ENCODE measurements around the gene STAC3.

The STAC3 gene

DNA sequence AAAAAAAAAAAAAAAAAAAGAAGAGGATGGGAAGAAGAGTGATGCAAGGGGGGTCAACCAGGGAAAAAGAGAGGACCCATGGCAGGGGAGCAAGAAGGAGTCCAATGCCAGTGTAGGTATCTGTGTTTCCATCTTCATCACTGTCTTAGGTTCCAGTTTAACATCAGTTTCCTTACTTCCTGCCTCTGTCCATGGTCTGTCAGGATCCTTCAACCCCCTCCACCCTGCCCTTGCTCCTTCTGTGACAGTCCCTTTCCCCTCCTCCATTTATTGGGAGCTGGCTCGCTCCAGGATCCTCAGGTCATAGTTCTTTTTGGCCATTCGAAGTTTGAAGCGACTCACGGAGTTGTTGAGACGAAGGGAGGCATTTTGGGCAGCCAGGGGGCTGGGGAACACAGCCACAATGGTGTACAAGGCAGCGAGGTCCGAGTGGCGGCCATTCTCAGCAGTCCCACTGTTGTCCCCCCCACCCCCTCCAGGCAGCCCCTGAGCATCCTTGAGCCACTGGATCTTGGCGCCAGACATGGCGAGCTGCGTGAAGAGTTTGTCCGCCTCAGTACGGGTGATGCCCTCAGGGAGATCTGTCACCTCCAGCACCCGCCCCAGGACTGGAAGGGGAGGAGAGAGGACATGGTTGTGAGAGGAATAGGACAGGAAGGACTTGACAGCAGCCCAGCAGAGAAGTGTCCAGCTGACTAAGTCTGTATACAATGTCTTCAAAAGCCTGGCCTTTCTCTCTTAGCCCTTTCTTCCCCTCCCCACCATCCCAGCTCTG is 3.7 kb upstream of the STAC3 start:
- no peak for FAIRE-seq

DNA sequence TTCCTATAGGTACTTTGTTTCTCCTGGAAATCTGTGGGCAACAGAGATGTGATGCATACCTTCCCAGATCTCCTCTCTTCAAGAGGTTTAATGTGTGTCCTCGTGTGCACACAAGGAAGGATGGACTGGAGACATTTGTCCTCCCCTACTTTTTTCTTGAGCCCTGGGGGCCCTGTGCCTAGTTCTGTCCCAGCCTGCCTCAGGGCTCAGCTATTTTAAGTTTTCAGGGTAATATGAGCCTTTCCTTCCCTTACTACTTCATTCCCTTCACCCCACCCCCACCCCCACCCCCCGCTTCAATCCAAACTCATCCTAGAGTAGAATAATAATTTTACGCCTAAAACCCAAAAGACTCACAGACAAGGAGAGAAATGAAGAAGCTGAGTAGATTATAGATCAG is 446 bp downstream of the STAC3 start:
- no peak for FAIRE-seq

GRCh38 chr12:57248934-57249742 is 1.8 kb downstream of the STAC3 start:
- no peak for FAIRE-seq

- FAIRE-seq: no peak
These were observed 3.9 kb downstream of the STAC3 start for GRCh38 chr12:57247041-57247440.

- no peak for FAIRE-seq
These were observed 6.7 kb downstream of the STAC3 start for GRCh38 chr12:57244312-57244696.

DNA sequence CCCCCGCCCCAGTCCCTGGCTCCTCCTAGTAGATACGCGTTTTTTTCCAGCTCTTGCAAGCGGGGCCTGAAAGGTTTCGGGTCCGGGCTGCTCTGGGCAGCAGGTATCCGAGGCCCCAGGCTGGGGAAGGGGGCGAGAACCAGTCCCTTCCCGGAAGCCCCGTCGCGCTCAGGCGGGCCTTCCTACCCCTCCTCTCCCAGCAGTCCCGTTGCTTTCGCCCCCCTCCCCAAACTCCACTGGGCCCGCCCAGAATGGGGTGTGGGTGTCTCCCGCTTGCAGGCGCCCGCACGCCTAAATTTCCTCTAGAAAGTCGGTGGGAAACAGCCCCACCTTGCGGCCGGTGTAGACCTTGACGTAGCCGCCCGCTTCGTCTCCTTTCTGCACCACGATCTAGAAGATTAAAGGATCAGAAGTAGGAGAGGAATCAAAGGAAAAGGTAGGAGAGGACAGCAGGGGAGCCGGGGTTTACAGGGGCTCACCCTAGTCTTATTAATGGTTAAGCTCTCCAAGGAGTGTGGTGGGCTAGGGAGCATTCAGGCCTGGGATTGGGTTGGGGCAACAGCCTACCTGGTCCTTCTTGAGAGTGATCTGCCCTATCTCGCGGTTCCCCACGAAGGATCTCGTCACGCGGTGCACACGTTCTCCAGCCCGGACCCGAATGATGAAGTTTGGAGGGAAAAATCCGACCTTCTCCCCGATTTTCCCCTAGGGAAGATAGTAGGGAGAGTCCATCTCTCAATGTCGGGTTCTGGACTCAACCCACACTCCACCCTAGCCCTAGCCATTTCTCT is 7.3 kb downstream of the STAC3 start:
- no peak for FAIRE-seq

GRCh38 chr12:57242691-57243454 is 8.1 kb downstream of the STAC3 start:
- FAIRE-seq: no peak

DNA sequence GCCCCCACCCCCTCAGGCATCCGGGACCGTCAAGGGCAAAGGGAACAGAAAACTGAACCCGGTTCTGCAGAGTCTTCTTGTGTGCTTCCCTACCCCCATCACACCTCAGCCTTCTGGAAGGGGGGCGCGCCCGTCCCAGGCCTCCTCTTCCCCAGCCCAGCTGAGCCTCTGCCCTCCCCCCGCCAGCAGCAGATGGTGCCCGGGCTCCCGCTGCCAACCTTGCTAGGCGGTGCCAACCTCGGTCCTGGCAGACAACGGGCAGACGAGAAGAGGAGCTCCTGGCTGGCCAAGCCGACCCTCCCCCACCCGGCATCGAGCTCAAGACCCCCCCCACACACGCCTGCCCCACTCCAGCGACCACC is 8.7 kb downstream of the STAC3 start:
- no peak for FAIRE-seq

DNA sequence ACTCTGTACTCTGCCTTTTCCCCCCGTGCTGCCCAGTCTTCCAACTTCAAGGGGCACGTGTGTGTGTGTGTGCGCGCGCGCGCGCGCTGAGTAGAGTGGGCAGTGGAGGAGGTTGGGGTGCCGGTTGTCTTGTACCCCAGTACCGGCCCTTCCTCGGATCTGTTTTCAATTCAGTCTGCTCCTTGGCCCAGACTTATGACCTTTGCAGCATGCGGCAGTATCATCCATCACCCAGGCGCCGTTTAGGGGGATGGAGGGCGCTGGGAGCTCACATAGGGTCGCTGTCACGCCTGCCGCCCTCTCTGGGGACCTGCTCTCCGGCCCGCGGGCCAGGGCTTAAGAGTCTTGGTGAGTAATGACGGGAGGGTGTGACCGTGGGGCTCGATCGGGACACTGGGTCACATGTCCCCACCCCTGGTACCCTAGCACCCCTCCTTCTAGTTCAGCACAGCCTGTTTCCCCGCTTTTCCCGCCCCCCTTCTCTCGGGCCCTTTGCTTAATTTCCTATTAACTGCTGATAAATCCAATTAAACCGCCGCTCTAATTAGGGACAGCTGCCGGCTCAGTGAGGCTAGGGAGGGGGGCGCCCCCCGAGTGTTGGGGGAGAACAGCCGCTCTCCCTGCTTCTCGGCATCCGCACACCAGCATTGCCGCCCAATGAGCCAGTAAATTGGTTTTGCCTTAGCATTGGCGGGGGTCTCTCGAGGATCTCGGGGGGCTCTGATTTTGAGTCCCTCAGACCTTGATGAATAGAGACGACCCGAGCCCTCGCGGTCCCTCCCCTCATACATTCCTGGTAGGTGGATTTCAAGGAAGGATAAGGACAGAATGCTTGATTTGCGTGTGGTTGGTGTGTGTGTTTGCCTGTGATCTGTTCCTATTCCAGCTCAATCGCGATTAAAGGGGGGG is 9.3 kb downstream of the STAC3 start:
- no peak for FAIRE-seq

DNA sequence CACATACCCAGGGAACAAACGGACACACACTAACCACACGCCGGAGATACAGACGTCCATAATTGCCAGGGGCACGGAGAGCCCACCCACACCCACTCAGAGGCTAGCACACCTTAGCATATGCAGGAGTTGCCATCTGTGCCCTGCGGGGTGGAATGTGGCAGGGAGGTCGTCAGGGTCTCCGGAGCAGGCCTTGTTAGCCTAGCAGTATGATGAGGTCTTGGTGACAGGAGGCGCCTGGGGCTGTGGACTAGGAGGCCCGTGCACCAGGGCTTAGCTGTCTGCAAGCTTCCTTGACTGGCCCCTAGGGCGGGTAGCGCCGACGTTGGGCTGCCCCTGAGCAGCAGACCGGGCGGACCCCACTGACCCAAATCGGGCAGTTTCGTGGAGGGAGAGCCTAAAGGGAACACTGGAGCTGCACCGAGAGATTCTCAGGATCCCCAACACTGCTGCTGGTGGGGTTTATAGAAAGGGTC is 10.0 kb downstream of the STAC3 start:
- no peak for FAIRE-seq

DNA sequence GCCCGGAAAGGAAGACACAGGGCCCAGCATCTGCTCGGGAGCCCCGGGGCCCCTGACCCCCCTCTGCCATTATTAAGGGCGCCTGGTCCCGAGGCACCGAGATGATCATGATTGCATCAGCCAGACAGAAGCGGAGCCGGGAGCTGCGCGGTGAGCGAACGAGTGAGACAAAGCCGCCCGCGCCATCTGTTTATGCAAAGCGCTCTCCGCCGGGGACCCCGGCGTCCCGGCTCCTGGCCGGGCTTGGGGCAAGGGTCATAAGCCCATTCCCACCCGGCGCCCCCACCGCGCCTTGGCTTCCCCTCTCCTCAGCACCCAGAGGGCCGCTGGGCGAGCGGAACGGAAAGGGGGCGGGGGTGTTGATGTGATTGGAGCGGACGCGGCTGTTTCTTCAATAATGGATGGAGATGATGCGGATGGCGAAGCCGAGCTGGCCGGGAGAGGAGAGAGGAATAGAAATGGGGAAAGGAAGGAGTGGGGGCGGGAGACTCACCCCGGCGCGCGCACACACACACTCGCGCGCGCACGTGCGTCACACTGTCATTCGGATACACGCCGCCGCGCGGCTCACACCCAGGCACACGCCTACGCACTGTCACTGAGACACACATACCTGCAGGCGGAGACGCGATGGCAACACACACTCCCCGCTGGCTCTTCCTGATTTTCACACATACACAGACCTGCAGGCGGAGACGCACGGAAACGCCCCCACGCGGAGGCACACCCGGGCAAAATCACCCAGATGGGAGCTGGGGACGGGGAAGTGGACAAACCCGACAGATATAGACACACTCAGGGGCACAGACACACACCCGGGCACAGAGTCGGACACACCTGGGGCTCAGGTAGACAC is 10.7 kb downstream of the STAC3 start:
- no peak for FAIRE-seq

- no peak for FAIRE-seq
These were observed 11.4 kb downstream of the STAC3 start for GRCh38 chr12:57239587-57240065.

DNA sequence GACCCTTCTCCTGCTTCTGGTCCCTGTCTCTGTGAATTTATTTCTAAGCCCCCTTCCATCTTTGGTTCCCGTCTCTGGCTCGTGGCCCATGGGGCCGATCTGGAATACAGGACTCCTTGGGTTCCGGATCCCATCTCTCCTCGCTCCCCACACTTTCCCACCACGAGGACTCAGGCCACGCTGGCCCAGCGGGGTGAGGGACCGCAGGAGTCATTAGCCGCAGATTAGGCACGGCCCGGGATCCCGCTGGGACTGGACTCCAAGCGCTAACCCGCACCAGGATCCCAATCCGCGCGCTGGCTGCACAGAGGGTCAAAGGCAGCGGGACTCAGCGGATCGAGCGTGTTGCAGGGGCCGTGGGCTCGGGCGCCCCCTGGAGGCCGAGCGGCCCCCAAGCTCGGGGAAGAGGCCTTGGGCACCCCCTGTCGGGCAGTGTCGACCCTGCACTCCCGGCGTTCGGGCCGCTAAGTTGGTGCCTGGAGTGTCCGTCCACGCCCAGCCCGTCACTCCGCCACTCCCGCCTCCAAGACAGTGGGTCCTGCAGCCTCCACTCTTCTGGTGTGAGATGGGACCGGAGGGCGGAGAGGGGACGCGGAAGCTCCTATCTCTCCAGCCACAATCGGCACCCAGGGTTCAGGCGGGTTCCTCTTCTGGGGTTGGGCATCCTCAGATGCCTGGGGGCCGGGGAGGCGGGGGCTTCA is 12.0 kb downstream of the STAC3 start:
- FAIRE-seq: no peak

DNA sequence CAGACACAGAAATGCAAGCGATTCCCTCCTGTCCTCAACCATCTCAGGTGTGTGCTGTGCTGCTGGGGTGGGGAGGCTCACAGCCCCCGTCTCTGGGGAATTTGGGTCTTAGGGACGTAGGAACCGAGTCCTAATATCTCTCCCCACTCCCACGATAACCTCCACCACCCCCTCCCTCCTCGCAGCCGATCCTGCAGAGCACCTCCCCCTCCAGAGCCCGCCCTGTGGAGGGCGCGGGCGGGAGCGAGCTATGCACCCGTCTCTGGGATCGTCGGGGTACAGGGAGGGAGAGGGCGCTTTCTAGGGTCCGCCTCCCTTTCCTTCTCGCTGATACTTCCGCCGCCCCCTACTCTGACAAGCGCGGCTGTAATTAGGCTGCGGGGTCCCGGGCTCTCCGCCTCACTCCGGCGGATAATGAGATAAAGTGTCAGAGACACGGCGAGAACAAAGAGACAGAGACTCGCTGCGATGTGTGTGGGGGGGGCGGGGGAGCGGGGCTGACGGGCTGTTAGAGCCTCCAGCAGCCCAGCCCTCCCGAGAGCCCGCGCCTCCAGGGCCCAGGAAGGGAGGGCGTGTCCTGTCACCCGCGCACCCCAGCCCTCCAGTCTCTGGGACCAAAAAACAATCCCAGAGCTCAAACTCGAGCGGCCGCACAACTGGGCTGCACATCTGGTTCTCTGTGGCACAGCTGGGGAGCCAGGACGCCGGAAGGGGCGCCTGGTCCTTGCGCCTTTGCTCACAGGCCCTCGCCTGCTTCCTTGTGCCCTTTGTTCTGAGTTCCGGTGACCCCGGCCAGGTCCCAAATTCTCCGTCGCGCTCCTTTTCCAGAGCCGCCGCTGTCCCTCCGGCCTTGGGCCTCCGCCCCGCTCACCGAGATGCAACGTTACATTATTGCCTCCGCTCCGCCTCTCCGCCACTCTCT is 12.8 kb downstream of the STAC3 start:
- no peak for FAIRE-seq

DNA sequence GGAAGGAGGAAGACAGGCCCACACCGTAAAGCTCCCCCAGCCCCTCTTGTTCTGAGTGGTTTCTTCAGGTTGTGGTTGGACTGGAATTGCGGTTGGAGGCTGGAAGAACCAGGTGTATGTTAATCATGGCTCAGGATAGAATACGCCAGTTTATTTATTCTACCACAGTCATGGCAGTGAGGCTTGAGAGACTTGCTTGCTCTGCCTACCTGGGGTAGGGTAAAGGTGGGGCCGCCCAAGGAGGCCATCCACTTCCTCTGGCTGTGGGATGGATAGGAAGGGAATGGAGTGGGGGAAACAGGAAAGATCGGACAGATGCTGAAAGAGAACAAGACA is 13.4 kb downstream of the STAC3 start:
- FAIRE-seq: no peak

GRCh38 chr12:57236925-57237595 is 13.9 kb downstream of the STAC3 start:
- FAIRE-seq: no peak

- FAIRE-seq: no peak
These were observed 14.6 kb downstream of the STAC3 start for GRCh38 chr12:57236201-57236924.

Measured in islet of Langerhans (tissue), 1 donor.